ENCODE measurements around the gene CD226. TPM values are rescaled to one million over a fixed set of nuclear protein-coding genes. Genes with fewer than 3 reads are reported as not detected.

CD226 gene
- total RNA-seq (2013; cell fraction: nucleolus; rRNA removed): 158 and 176 TPM in 2 replicates
- total RNA-seq (2014; rRNA removed) (53.3 and 61.5 TPM in 2 replicates), total RNA-seq (2014; rRNA removed; fragmentation: Illumina TruSeq; extraction: Trizol) (63.9 and 68.8 TPM in 2 replicates), total RNA-seq (2021) (56.2 and 60.3 TPM in 2 replicates), polyA plus RNA-seq (2011; rRNA removed) (67.2 and 84.8 TPM in 2 replicates), polyA plus RNA-seq (2014; fragmentation: Illumina TruSeq; extraction: Trizol) (56.6 and 62.8 TPM in 2 replicates), polyA plus RNA-seq (2014; fragmentation: Nextera tagmentation; extraction: Ambion mirVana) (10 to 100 TPM; 12.9 to 18.2 TPM), polyA plus RNA-seq (2014; rRNA removed) (38.5 and 41.3 TPM in 2 replicates), polyA plus RNA-seq (2016; fragmentation: Nextera tagmentation; extraction: Ambion mirVana) (10 to 100 TPM; 22.7 to 23.5 TPM), polyA minus RNA-seq (2011; rRNA and poly(A)+ RNA removed) (106 and 148 TPM in 2 replicates), Bru-seq, nascent RNA (percentile 92 among the genes with signal in this experiment), BruChase-seq, experiment 1, labeled RNA remaining after a 6-hour chase (percentile 90 among the genes with signal in this experiment), BruChase-seq, experiment 2, labeled RNA remaining after a 2-hour chase (percentile 86 among the genes with signal in this experiment)
- polyA plus RNA-seq (2011; ENCODE audit: low read depth): 24.3 TPM
- 28.2 and 43.4 TPM in 2 replicates for polyA plus RNA-seq (2011; cell fraction: cytosol; rRNA removed)
- polyA plus RNA-seq (2011; cell fraction: nucleus; rRNA removed): 20.7 and 33.5 TPM in 2 replicates
- polyA plus RNA-seq (2012): 40.8 and 67.0 TPM in 2 replicates
- 23.1 and 25.7 TPM in 2 replicates for polyA minus RNA-seq (2011; cell fraction: cytosol; rRNA and poly(A)+ RNA removed)
- 29.5 and 39.7 TPM in 2 replicates for polyA minus RNA-seq (2011; cell fraction: nucleus; rRNA and poly(A)+ RNA removed)
- long read RNA-seq, experiment 1, partial matches to known transcripts: 1 of 1 reads
- long read RNA-seq, experiment 1, other reads (novel, unspliced or antisense): 0 of 1 reads
- long read RNA-seq, experiment 2, full-length matches to known transcripts: 16 of 32 reads
- long read RNA-seq, experiment 2, partial matches to known transcripts: 4 of 32 reads
- long read RNA-seq, experiment 2, other reads (novel, unspliced or antisense): 12 of 32 reads

GRCh38 chr18:69947361-69948133 is at the start of gene CD226:
Gene CD226 (minus strand): TSS chr18:69947873. CDS start chr18:69947406, 467 bp downstream.
- TSS peak; percentile 43 for BruUV-seq (replicated peaks)
- POLR2A ChIA-PET: interaction anchor here (0.6 kb wide), 1 partner anchor 928 kb away, joined by 3 read pairs; no protein-coding TSS in a partner anchor
- DNase-seq (ENCODE audit: low read depth, low spot score): no peak
- Histone ChIP-seq H3K79me2 (ENCODE audit: control insufficient read depth, insufficient read depth, low read length) (peaks cover 47% of the 10 kb centered on the region), H3K9ac (ENCODE audit: control insufficient read depth, insufficient read depth, low read length) (peak within 1 kb of the TSS; percentile 73), H2AFZ (ENCODE audit: control insufficient read depth, low read depth, low read length) (no peak within 1 kb of the TSS; the same call in 1 of the 2 replicates), H3K36me3 (ENCODE audit: control insufficient read depth in 2 of 2, insufficient read depth in 2 of 2, low read length in 1 of 2) (peaks cover 0 to 1% of the 10 kb centered on the region in 2 experiments; a peak in 3 of 4 replicates), H3K9me3 (replicated peaks; ENCODE audit: control insufficient read depth, insufficient read depth, low read length) (peaks cover 8% of the 10 kb centered on the region), H3K27me3 (replicated peaks in 1 of 2; ENCODE audit: control insufficient read depth in 2 of 2, insufficient read depth in 2 of 2, low read length in 1 of 2) (no peaks in the 10 kb centered on the region), H3K4me3 (peak within 1 kb of the TSS; percentile 68), H3K4me1 (ENCODE audit: control insufficient read depth, insufficient read depth, low read length) (peaks cover 28% of the 10 kb centered on the region), H3K4me2 (ENCODE audit: control insufficient read depth, insufficient read depth) (peak within 1 kb of the TSS; percentile 87), H3K27ac (ENCODE audit: control insufficient read depth, insufficient read depth) (peak within 1 kb of the TSS; percentile 80), H4K20me1 (ENCODE audit: control insufficient read depth, insufficient read depth) (no peaks in the 10 kb centered on the region)
- in situ Hi-C loops (cut with MboI) (no loop called here), intact Hi-C loops (cut with micrococcal nuclease; ENCODE audit: unreplicated experiment) (loop anchor here (2.0 to 5.0 kb wide), 3 partner anchors 61 to 111 kb away; no protein-coding TSS in a partner anchor)
- CTCF ChIA-PET: interaction anchor here (0.6 to 1.3 kb wide), 3 partner anchors 12 to 183 kb away, joined by 3 to 4 read pairs (median 3); no protein-coding TSS in a partner anchor
- 81% methylated on average over 7 of the region's 7 CpGs for WGBS (ENCODE audit: insufficient coverage, insufficient replicate concordance, low lambda C conversion rate, missing lambda C conversion rate)
- FAIRE-seq: no peak
- TF ChIP-seq EGR1 (IDR thresholded peaks at IDR 0.05; ENCODE audit: borderline replicate concordance in 1 of 2, low read depth in 2 of 2, low read length in 2 of 2) (peak in 1 of 2 experiments; percentile 69; a peak in 1 of 3 replicates), E4F1 (IDR thresholded peaks at IDR 0.05; ENCODE audit: borderline replicate concordance, partially characterized antibody) (no peak), IRF4 (IDR thresholded peaks at IDR 0.05; ENCODE audit: low read depth, low read length) (0 out of 2 replicates have a peak, but pooled peaks have one; percentile 15), MXI1 (IDR thresholded peaks at IDR 0.05; ENCODE audit: low read depth, low read length) (0 out of 2 replicates have a peak, but pooled peaks have one; percentile 25), RUNX3 (IDR thresholded peaks at IDR 0.05; ENCODE audit: low read length) (peak; percentile 31; the same call in 1 of the 2 replicates), POLR2A (IDR thresholded peaks at IDR 0.05; ENCODE audit: low read depth, low read length) (0 out of 2 replicates have a peak, but pooled peaks have one; percentile 39), NFYB (IDR thresholded peaks at IDR 0.05; ENCODE audit: insufficient read depth, low read depth, low read length) (no peak), RAD21 (IDR thresholded peaks at IDR 0.05; ENCODE audit: insufficient read depth, low read depth, low read length) (peak; percentile 2; the same call in 1 of the 2 replicates), YY1 (IDR thresholded peaks at IDR 0.05; ENCODE audit: low read depth, low read length) (0 out of 2 replicates have a peak, but pooled peaks have one; percentile 45), CBFB (IDR thresholded peaks at IDR 0.05; ENCODE audit: low read depth) (0 out of 2 replicates have a peak, but pooled peaks have one; percentile 4)
- SMC1A ChIA-PET (ENCODE audit: uncharacterized antibody, unreplicated experiment): interaction anchor here (0.9 to 1.2 kb wide), 3 partner anchors 11 to 49 kb away, joined by 3 to 5 read pairs (median 3); no protein-coding TSS in a partner anchor
- RAD21 ChIA-PET (ENCODE audit: unreplicated experiment): interaction anchor here (0.6 to 2.0 kb wide), 3 partner anchors 11 to 49 kb away, joined by 3 to 8 read pairs (median 3); no protein-coding TSS in a partner anchor
- peak; percentile 62 for ATAC-seq
